ENCODE data around the gene FAM72B. TPM values are rescaled to one million over a fixed set of nuclear protein-coding genes. Genes with fewer than 3 reads are reported as not detected.
"Not testable (repeated sequence)": the region's sequence is repeated elsewhere in the genome, so short reads cannot be mapped to it uniquely, and the experiment has no call there.

FAM72B gene
- total RNA-seq (2014; rRNA removed; shearing (Covaris generic); ENCODE audit: low replicate concordance) = 15.6 and 33.3 TPM in 2 replicates

GRCh38 chr1:121184290-121185127 is at the start of gene FAM72B, which contains the start of gene SRGAP2C:
FAM72B (minus strand) TSS chr1:121184340; CDS start chr1:121183489, 851 bp downstream.
SRGAP2C (plus strand) TSS chr1:121184975; CDS start chr1:121187447, 2,472 bp downstream.
- not testable (repeated sequence) for H3K36me3 ChIP-seq (ENCODE audit: insufficient read depth, low read length); H3K79me2 ChIP-seq (ENCODE audit: low read length)
- 0 out of 2 replicates have a peak within 1 kb of the TSS, but pooled peaks have one; percentile 51 for H3K27ac ChIP-seq (ENCODE audit: low read length)

GRCh38 chr1:121232445-121233125 is 48.4 kb upstream of the FAM72B start:
- not testable (repeated sequence) for H4K20me1 ChIP-seq (ENCODE audit: insufficient read depth, low read depth, low read length); H3K4me3 ChIP-seq (ENCODE audit: low read length); H3K9ac ChIP-seq (ENCODE audit: low read length); H3K79me2 ChIP-seq (ENCODE audit: low read length); H2AFZ ChIP-seq (ENCODE audit: low read length); H3K27me3 ChIP-seq (ENCODE audit: low read length); H3K9me3 ChIP-seq (ENCODE audit: low read length); H3K9me2 ChIP-seq (replicated peaks; ENCODE audit: insufficient read depth, low read length); H3K36me3 ChIP-seq (ENCODE audit: insufficient read depth, low read length); H3K4me2 ChIP-seq (ENCODE audit: low read depth, low read length, poor library complexity, severe bottlenecking)
- H3K4me1 ChIP-seq (ENCODE audit: low read length) = peaks cover 20% of the 10 kb centered on the region
- peak; percentile 92 for DNase-seq
- H3K27ac ChIP-seq (ENCODE audit: low read length) = peak overlapping the region; percentile 70

More at GRCh38 chr1:121184290-121185127, at the start of gene FAM72B, which contains the start of gene SRGAP2C:
- peak within 1 kb of the TSS; percentile 63 for H3K9ac ChIP-seq (ENCODE audit: low read length)
- H2AFZ ChIP-seq (ENCODE audit: low read length); H3K4me1 ChIP-seq (ENCODE audit: low read length); H3K27me3 ChIP-seq (ENCODE audit: low read length); H3K9me3 ChIP-seq (ENCODE audit: low read length); H4K20me1 ChIP-seq (ENCODE audit: insufficient read depth, low read depth, low read length); H3K9me2 ChIP-seq (replicated peaks; ENCODE audit: insufficient read depth, low read length): not testable (repeated sequence)
- H3K4me3 ChIP-seq (ENCODE audit: low read length) = peak within 1 kb of the TSS; percentile 57; the same call in 1 of the 2 replicates
- DNase-seq = peak; percentile 99
- H3K4me2 ChIP-seq (ENCODE audit: low read depth, low read length, poor library complexity, severe bottlenecking) = peak within 1 kb of the TSS; percentile 38

- not testable (repeated sequence) for H3K4me3 ChIP-seq (ENCODE audit: low read length); H3K36me3 ChIP-seq (ENCODE audit: insufficient read depth, low read length); H3K27me3 ChIP-seq (ENCODE audit: low read length); H3K4me2 ChIP-seq (ENCODE audit: low read depth, low read length, poor library complexity, severe bottlenecking); H3K9me2 ChIP-seq (replicated peaks; ENCODE audit: insufficient read depth, low read length); H3K9me3 ChIP-seq (ENCODE audit: low read length); H4K20me1 ChIP-seq (ENCODE audit: insufficient read depth, low read depth, low read length); DNase-seq; H2AFZ ChIP-seq (ENCODE audit: low read length); H3K9ac ChIP-seq (ENCODE audit: low read length); H3K79me2 ChIP-seq (ENCODE audit: low read length)
- H3K27ac ChIP-seq (ENCODE audit: low read length) = peak overlapping the region; percentile 56; the same call in 1 of the 2 replicates
- peaks cover 12% of the 10 kb centered on the region for H3K4me1 ChIP-seq (ENCODE audit: low read length)
These were observed 46.5 kb upstream of the FAM72B start for GRCh38 chr1:121230636-121231035.

GRCh38 chr1:121227544-121228330 is 43.6 kb upstream of the FAM72B start:
- Histone ChIP-seq H3K27ac (ENCODE audit: low read length) (peak overlapping the region; percentile 37; the same call in 1 of the 2 replicates), H3K4me1 (ENCODE audit: low read length) (peaks cover 13% of the 10 kb centered on the region)
- H3K9me2 ChIP-seq (replicated peaks; ENCODE audit: insufficient read depth, low read length); H3K79me2 ChIP-seq (ENCODE audit: low read length); H3K4me3 ChIP-seq (ENCODE audit: low read length); H3K36me3 ChIP-seq (ENCODE audit: insufficient read depth, low read length); H4K20me1 ChIP-seq (ENCODE audit: insufficient read depth, low read depth, low read length); H3K9me3 ChIP-seq (ENCODE audit: low read length); H3K4me2 ChIP-seq (ENCODE audit: low read depth, low read length, poor library complexity, severe bottlenecking); H3K9ac ChIP-seq (ENCODE audit: low read length); H3K27me3 ChIP-seq (ENCODE audit: low read length); DNase-seq; H2AFZ ChIP-seq (ENCODE audit: low read length): not testable (repeated sequence)

GRCh38 chr1:121226925-121227324 is 42.8 kb upstream of the FAM72B start:
- H3K4me3 ChIP-seq (ENCODE audit: low read length); H3K27me3 ChIP-seq (ENCODE audit: low read length); DNase-seq; H3K4me2 ChIP-seq (ENCODE audit: low read depth, low read length, poor library complexity, severe bottlenecking); H3K27ac ChIP-seq (ENCODE audit: low read length); H3K9me2 ChIP-seq (replicated peaks; ENCODE audit: insufficient read depth, low read length); H3K36me3 ChIP-seq (ENCODE audit: insufficient read depth, low read length); H4K20me1 ChIP-seq (ENCODE audit: insufficient read depth, low read depth, low read length); H2AFZ ChIP-seq (ENCODE audit: low read length); H3K9ac ChIP-seq (ENCODE audit: low read length); H3K9me3 ChIP-seq (ENCODE audit: low read length): not testable (repeated sequence)
- peaks cover 17% of the 10 kb centered on the region for H3K79me2 ChIP-seq (ENCODE audit: low read length)
- peaks cover 18% of the 10 kb centered on the region for H3K4me1 ChIP-seq (ENCODE audit: low read length)

GRCh38 chr1:121226295-121226904 is 42.3 kb upstream of the FAM72B start:
- H3K27ac ChIP-seq (ENCODE audit: low read length); H4K20me1 ChIP-seq (ENCODE audit: insufficient read depth, low read depth, low read length); H2AFZ ChIP-seq (ENCODE audit: low read length); H3K36me3 ChIP-seq (ENCODE audit: insufficient read depth, low read length); H3K4me2 ChIP-seq (ENCODE audit: low read depth, low read length, poor library complexity, severe bottlenecking); H3K4me3 ChIP-seq (ENCODE audit: low read length); H3K9me2 ChIP-seq (replicated peaks; ENCODE audit: insufficient read depth, low read length); DNase-seq; H3K9me3 ChIP-seq (ENCODE audit: low read length); H3K27me3 ChIP-seq (ENCODE audit: low read length); H3K9ac ChIP-seq (ENCODE audit: low read length): not testable (repeated sequence)
- peaks cover 21% of the 10 kb centered on the region for H3K79me2 ChIP-seq (ENCODE audit: low read length)
- peaks cover 22% of the 10 kb centered on the region for H3K4me1 ChIP-seq (ENCODE audit: low read length)

GRCh38 chr1:121224714-121225113 is 40.6 kb upstream of the FAM72B start:
- H4K20me1 ChIP-seq (ENCODE audit: insufficient read depth, low read depth, low read length); H3K4me3 ChIP-seq (ENCODE audit: low read length); H3K9ac ChIP-seq (ENCODE audit: low read length); H3K27me3 ChIP-seq (ENCODE audit: low read length); H3K36me3 ChIP-seq (ENCODE audit: insufficient read depth, low read length); H3K9me3 ChIP-seq (ENCODE audit: low read length); H3K4me2 ChIP-seq (ENCODE audit: low read depth, low read length, poor library complexity, severe bottlenecking); DNase-seq; H2AFZ ChIP-seq (ENCODE audit: low read length); H3K27ac ChIP-seq (ENCODE audit: low read length); H3K9me2 ChIP-seq (replicated peaks; ENCODE audit: insufficient read depth, low read length): not testable (repeated sequence)
- Histone ChIP-seq H3K4me1 (ENCODE audit: low read length) (peaks cover 19% of the 10 kb centered on the region), H3K79me2 (ENCODE audit: low read length) (peaks cover 21% of the 10 kb centered on the region)

All from Karpas-422 (cell line).